SK-N-MC (cell line): ENCODE measurements around the gene ARRB1.

ENCODE experiments used
- EZH2 ChIP-seq: fragments of 200-600 bp; sonication (generic); IDR thresholded peaks from one replicate; pipeline ENCODE4 v1.6.1; 2017; ENCODE audit warnings: antibody characterized with exemption
- FOXP2 ChIP-seq: optimal IDR thresholded peaks from 2 replicates; pipeline ENCODE3; 2011; ENCODE audit warnings: mild to moderate bottlenecking, moderate library complexity; ENCODE audit not compliant: insufficient read depth; ENCODE audit errors: extremely low read length, control extremely low read depth
- POLR2AphosphoS5 ChIP-seq: IDR thresholded peaks from 2 replicates; pipeline ENCODE4 v1.6.1; 2012; ENCODE audit warnings: mild to moderate bottlenecking, low read depth, low read length, borderline replicate concordance

DNA sequence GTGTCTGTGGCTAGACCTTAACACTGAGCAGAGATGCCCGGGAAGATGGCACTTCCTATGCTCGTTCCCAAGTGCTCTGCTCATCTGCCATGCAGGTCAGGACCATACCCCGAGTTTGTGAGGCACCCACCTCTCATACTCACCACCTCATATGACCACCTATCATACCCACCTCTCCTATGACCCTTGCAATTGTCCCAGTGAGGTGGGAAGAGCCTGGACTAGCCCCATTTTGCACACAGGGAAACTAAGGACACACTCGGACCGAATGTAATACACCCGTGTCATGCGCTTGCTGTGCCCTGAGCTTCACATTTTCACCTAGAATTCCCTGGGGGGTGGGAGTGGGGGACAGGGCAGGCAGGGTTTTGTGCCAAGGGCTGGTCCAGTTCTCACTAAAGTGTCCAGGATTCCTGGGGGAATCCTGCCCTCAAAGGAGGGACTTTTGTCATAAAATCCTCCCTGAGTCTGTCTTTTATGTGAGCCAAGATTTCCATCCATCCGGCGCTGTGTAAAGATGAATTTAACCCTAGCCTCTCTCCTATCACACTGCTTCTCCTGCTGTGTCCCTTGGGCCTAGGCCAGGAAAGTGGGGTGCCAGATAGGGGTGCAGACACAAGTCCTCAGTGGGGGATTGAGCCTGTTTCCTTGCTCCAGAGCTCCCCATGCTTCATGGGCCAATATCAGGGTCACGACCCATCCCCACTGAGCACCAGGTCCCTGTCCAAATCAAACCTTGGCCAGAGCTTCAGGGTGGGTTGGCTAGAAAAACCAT, 90.9 kb downstream of the ARRB1 start:
- no peak for TF ChIP-seq EZH2
- TF ChIP-seq POLR2AphosphoS5 = no peak
- no peak for TF ChIP-seq FOXP2
